ENCODE measurements around the gene IZUMO3.

Gene IZUMO3

DNA sequence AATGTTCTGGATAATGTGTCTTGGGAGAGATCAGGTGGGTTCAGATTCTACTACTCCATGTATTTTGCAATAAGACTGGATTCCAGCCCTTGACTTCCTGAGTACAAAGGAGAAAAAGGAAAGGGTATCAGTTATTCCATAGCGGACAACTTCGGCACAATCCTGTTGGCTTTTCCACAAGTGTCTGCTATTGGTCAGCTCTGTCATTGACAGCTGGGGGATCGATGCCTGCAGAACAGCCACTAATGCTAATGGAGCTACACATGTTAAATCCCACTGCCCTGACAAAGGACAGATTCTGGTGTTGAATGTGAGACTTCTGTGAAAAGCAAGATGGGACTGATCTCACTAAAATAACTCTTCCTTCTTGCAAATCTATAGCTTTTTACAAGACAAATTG is 41.2 kb downstream of the IZUMO3 start:
- Mint-ChIP-seq H3K36me3 (ENCODE audit: low read depth) (no peaks in the 10 kb centered on the region), H3K9me3 (peaks cover 43% of the 10 kb centered on the region), H3K27me3 (ENCODE audit: low read depth) (no peaks in the 10 kb centered on the region), H3K27ac (no peak overlapping the region), H3K4me3 (no peak overlapping the region), H3K4me1 (ENCODE audit: low read depth) (no peaks in the 10 kb centered on the region)
- no peak for DNase-seq (ENCODE audit: low spot score)

DNA sequence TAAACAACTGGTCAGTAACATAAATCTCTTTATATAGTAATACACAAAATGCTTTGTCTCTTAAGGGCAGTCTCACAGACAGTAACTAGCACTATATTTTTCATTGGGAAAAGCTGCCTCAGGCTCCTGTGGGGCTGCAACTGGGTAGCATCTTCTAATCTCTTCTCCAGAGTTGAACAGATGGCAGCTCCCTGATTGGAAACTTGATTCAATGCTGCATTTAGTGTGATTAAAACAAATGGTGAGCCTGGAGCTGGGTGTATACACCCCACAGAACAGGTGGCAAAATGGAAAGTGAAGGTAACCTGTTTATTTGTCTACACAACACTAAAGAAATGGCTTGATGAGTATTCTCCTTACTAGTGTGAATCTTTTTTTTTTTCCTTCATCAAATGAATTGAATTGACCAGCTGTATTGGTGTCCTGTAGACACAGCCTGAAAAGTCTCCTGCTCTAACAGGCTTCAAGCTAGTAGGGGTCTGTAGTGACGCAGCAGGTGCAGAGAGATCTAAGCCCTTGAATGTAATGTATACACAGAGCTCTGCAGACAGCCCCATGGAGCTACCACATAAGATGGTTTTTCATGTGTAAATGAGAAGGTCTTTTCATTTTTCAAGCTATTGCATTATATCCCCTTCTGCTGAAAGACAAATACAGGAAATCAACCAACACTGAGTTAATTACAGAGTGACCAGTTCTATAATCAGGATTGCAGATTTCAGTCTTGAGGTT is 43.3 kb downstream of the IZUMO3 start:
- peaks cover 50% of the 10 kb centered on the region for H3K9me3 Mint-ChIP-seq
- no peak overlapping the region for H3K27ac Mint-ChIP-seq
- no peak for DNase-seq (ENCODE audit: low spot score)
- H3K27me3 Mint-ChIP-seq (ENCODE audit: low read depth) = no peaks in the 10 kb centered on the region
- no peaks in the 10 kb centered on the region for H3K4me1 Mint-ChIP-seq (ENCODE audit: low read depth)
- no peaks in the 10 kb centered on the region for H3K36me3 Mint-ChIP-seq (ENCODE audit: low read depth)
- H3K4me3 Mint-ChIP-seq = no peak overlapping the region

- H3K36me3 Mint-ChIP-seq (ENCODE audit: low read depth) = no peaks in the 10 kb centered on the region
- H3K4me1 Mint-ChIP-seq (ENCODE audit: low read depth) = no peaks in the 10 kb centered on the region
- H3K9me3 Mint-ChIP-seq = peaks cover 44% of the 10 kb centered on the region
- H3K4me3 Mint-ChIP-seq = no peak overlapping the region
- DNase-seq (ENCODE audit: low spot score) = no peak
- no peaks in the 10 kb centered on the region for H3K27me3 Mint-ChIP-seq (ENCODE audit: low read depth)
- H3K27ac Mint-ChIP-seq = no peak overlapping the region
Measured at GRCh38 chr9:24500761-24501160, 44.9 kb downstream of the IZUMO3 start.

DNA sequence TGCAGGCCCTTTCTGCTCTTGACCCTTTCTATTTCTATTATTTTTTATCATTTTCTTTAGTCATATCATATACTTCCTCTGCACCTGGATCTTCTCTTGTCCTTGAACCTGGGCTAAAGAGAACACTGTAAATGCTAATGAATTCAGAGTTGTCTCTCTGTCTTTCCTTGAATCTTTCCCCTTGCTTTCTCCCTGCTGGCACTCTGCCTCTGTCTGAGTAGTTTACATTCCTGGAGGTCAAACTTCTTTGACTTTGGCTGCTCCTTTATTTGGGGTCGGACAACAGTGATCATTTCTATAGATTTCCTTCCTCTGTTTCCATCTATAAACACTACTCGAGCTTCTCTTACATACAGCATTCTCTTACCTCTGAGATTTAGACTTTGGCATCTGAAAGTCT is 47.1 kb downstream of the IZUMO3 start:
- H3K27ac Mint-ChIP-seq = no peak overlapping the region
- H3K9me3 Mint-ChIP-seq = peaks cover 45% of the 10 kb centered on the region
- no peaks in the 10 kb centered on the region for H3K27me3 Mint-ChIP-seq (ENCODE audit: low read depth)
- H3K4me1 Mint-ChIP-seq (ENCODE audit: low read depth) = no peaks in the 10 kb centered on the region
- no peaks in the 10 kb centered on the region for H3K36me3 Mint-ChIP-seq (ENCODE audit: low read depth)
- no peak for DNase-seq (ENCODE audit: low spot score)
- H3K4me3 Mint-ChIP-seq = no peak overlapping the region

GRCh38 chr9:24497671-24498070 is 48.0 kb downstream of the IZUMO3 start:
- Mint-ChIP-seq H3K27ac (no peak overlapping the region), H3K9me3 (peaks cover 49% of the 10 kb centered on the region)

More at GRCh38 chr9:24497671-24498070, 48.0 kb downstream of the IZUMO3 start:
- Mint-ChIP-seq H3K4me1 (ENCODE audit: low read depth) (no peaks in the 10 kb centered on the region), H3K36me3 (ENCODE audit: low read depth) (no peaks in the 10 kb centered on the region), H3K4me3 (no peak overlapping the region), H3K27me3 (ENCODE audit: low read depth) (no peaks in the 10 kb centered on the region)
- no peak for DNase-seq (ENCODE audit: low spot score)
